Right lobe of liver (tissue), 6 donors: ENCODE results near the gene EXT2. TPM values are rescaled to one million over a fixed set of nuclear protein-coding genes. Genes with fewer than 3 reads are reported as not detected.

Experiments
- ATAC-seq, 4 donors: fragments of 200-7000 bp; cut with Tn5 transposase; one replicate each; pipeline ENCODE4 v1.9.1; 2020; ENCODE audit warnings: mild to moderate bottlenecking in 4 of 4, moderate library complexity in 4 of 4
- DNase-seq, 3 donors: peaks; one replicate each; pipeline ENCODE4 v3.0.0-alpha.2; 2020
- H3K27ac ChIP-seq, 3 donors: fragments of 200-600 bp; one replicate each; pipeline ENCODE4 v1.8.0; 2022
- H3K27me3 ChIP-seq, 2 donors: fragments of 200-600 bp; one replicate each; pipeline ENCODE4 v1.8.0; 2022
- H3K36me3 ChIP-seq, 4 donors: fragments of 200-600 bp; sonication (generic) in 1 of 4; one replicate each; pipeline versions ENCODE4 v1.5.1 to v1.8.0; 2017 to 2022; ENCODE audit warnings: control low read depth in 1 of 4
- H3K4me1 ChIP-seq, 4 donors: fragments of 200-600 bp; sonication (generic) in 1 of 4; one replicate each; pipeline versions ENCODE4 v1.5.1 to v1.8.0; 2017 to 2022; ENCODE audit warnings: control low read depth in 1 of 4
- H3K4me3 ChIP-seq, 3 donors: fragments of 200-600 bp; one replicate each; pipeline ENCODE4 v1.8.0; 2022
- H3K9me3 ChIP-seq, 4 donors: fragments of 200-600 bp; sonication (generic) in 1 of 4; one replicate each; pipeline versions ENCODE4 v1.5.1 to v1.8.0; 2017 to 2022; ENCODE audit warnings: control low read depth in 1 of 4
- POLR2A ChIP-seq: fragments of 450-650 bp; IDR thresholded peaks from one replicate; pipeline ENCODE4 v1.6.1; 2017; ENCODE audit warnings: antibody characterized with exemption, mild to moderate bottlenecking
- WGBS: methylation state at CpG from one replicate; pipeline ENCODE4 v1.1.6; 2018; ENCODE audit warnings: low coverage, low lambda C conversion rate; ENCODE audit not compliant: insufficient coverage; ENCODE audit errors: missing lambda C conversion rate; 5-methylcytosine and 5-hydroxymethylcytosine counted together
- intact Hi-C, 2 donors: fragments of 100-400 bp; cut with DNase I; formaldehyde crosslinking; loops; one replicate each; pipeline versions ENCODE4 v1.11.2 to v1.14.1; 2022
- total RNA-seq, 6 experiments: library from RNA; depleted of rRNA in 2 of 6; stranded (reverse); fragments of >200 nt in 2 of 6; fragmentation: NEBNext Ultra II Directional in 3 of 6; extraction: Animal tissue kit (Norgen Biotek cat#: 25700) in 3 of 6; gene quantifications; one replicate each; pipeline versions ENCODE4 v1.1.0 to v1.2.4, GENCODE V29; 2016 to 2023
- TF ChIP-seq, protein P1 (sequence below), 4 donors: fragments of 200-600 bp in 3 of 4; fragments of 450-650 bp in 1 of 4; IDR thresholded peaks; one replicate each; pipeline versions ENCODE4 v1.5.1 to v1.8.0; 2016 to 2022; ENCODE audit warnings: antibody characterized with exemption in 4 of 4, mild to moderate bottlenecking in 2 of 4
- donor health status: DM: no; HTN: yes; CAD: no.
- donor health status: DM: no; HTN: no; CAD: no.
- donor health status: DM: no; HTN: no; CAD: no.
- donor health status: DM: no; HTN: yes; CAD: no.
- donor health status: DM: no; HTN: yes; CAD: no.

EXT2 gene
- total RNA-seq, 6 experiments from 2014 or later, result 21.9 to 31.3 (median 26.9) TPM

DNA sequence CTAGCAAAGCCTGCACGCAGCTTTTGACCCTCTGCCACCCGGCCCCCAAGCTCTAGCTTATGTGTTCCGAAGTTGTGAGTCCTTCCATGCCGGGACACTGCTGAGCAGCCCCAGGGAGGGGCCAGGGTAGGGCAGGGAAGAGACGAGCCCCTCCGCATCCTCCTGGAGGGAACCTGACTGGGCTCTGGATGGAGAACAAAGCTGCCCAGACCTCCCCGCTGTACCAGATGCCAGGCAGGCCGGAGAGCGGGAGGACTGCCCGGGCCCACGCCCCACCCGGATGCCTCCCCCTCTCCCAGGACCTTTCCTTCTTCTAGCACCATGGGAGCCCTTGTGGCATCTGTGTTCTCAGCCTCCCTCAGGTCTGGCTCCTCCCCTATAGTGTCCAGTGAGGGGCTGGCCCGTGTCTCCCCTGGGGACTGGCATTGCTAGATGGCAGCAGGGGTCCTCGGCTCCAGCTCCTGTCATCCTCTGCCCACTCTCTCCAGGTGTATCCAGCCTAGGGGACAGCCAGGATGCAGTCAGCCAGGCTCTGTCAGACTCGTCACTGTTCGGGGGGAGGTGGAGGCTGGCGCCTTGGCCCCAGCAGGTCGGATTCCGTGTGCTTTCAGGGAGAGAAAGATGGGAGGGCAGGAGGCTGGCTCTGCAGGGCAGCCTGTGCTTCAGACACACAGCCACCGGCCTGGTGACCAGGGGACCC, 168.4 kb downstream of the EXT2 start:
- no peaks in the 10 kb centered on the region for H3K9me3 ChIP-seq
- ATAC-seq, result no peak
- intact Hi-C loops, result no loop called here

DNA sequence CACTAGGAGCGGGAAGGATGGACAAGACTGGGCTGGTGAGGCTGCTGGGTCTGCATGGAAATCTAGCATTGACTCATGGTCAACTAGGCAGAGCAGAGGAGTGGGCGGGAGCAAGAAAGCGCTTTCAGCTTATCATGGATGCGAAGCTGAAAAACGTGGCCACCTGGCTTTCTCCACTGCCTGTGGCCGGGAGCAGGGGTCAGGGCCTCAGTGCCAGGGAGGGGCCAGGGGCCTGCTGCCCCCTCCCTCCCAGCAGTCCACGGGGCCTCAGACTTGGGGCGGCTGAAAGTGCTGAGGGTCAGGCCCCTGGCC, 168.9 kb downstream of the EXT2 start:
- WGBS, result 87% methylated on average over 3 of the region's 8 CpGs
- H3K4me3 ChIP-seq, result no peak overlapping the region

More for the DNA sequence above, 168.4 kb downstream of the EXT2 start:
- TF ChIP-seq, protein P1, sequence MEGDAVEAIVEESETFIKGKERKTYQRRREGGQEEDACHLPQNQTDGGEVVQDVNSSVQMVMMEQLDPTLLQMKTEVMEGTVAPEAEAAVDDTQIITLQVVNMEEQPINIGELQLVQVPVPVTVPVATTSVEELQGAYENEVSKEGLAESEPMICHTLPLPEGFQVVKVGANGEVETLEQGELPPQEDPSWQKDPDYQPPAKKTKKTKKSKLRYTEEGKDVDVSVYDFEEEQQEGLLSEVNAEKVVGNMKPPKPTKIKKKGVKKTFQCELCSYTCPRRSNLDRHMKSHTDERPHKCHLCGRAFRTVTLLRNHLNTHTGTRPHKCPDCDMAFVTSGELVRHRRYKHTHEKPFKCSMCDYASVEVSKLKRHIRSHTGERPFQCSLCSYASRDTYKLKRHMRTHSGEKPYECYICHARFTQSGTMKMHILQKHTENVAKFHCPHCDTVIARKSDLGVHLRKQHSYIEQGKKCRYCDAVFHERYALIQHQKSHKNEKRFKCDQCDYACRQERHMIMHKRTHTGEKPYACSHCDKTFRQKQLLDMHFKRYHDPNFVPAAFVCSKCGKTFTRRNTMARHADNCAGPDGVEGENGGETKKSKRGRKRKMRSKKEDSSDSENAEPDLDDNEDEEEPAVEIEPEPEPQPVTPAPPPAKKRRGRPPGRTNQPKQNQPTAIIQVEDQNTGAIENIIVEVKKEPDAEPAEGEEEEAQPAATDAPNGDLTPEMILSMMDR (IDR thresholded peaks at IDR 0.05), result no peak
- no peak for TF ChIP-seq POLR2A
- Histone ChIP-seq H3K4me1 (no peaks in the 10 kb centered on the region), H3K4me3 (no peak overlapping the region), H3K36me3 (no peaks in the 10 kb centered on the region), H3K27me3 (no peaks in the 10 kb centered on the region), H3K27ac (no peak overlapping the region)
- 50% methylated on average over 5 of the region's 20 CpGs for WGBS
- DNase-seq, result no peak

DNA sequence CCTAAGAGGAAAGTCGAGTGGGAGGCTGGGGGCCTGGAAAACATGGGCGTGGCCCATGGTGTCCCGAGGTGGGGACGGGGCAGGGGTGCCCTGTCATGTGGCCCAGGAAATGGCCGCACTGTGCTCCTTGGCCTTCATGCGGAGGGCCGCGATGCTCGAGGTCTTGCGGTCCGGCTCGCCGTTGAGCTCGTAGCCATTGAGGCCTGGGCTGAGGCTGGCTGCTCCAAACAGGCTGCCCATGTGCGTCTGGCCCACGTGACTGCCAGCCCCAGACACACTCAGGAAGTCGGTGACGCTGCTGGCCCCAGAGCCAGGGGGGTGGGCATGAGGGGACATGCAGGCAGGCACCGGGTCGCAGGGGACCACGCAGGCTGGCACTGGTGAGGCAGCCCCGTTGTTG, 169.3 kb downstream of the EXT2 start:
- WGBS, result 89% methylated on average over 3 of the region's 22 CpGs
- no peak for DNase-seq
- TF ChIP-seq, protein P1 (IDR thresholded peaks at IDR 0.05), result no peak
- no peak for TF ChIP-seq POLR2A
- intact Hi-C loops, result no loop called here
- H3K27ac ChIP-seq, result no peak overlapping the region
- no peak for ATAC-seq
- H3K4me1 ChIP-seq, result no peaks in the 10 kb centered on the region
- no peak overlapping the region for H3K4me3 ChIP-seq
- no peaks in the 10 kb centered on the region for H3K36me3 ChIP-seq
- no peaks in the 10 kb centered on the region for H3K9me3 ChIP-seq
- H3K27me3 ChIP-seq, result no peaks in the 10 kb centered on the region

More for the DNA sequence above, 168.9 kb downstream of the EXT2 start:
- H3K27ac ChIP-seq, result no peak overlapping the region
- intact Hi-C loops, result no loop called here
- no peaks in the 10 kb centered on the region for H3K9me3 ChIP-seq
- TF ChIP-seq POLR2A, result no peak
- TF ChIP-seq, protein P1 (IDR thresholded peaks at IDR 0.05), result no peak
- ATAC-seq (no peak), DNase-seq (no peak)
- no peaks in the 10 kb centered on the region for H3K4me1 ChIP-seq
- no peaks in the 10 kb centered on the region for H3K27me3 ChIP-seq
- H3K36me3 ChIP-seq, result no peaks in the 10 kb centered on the region

DNA sequence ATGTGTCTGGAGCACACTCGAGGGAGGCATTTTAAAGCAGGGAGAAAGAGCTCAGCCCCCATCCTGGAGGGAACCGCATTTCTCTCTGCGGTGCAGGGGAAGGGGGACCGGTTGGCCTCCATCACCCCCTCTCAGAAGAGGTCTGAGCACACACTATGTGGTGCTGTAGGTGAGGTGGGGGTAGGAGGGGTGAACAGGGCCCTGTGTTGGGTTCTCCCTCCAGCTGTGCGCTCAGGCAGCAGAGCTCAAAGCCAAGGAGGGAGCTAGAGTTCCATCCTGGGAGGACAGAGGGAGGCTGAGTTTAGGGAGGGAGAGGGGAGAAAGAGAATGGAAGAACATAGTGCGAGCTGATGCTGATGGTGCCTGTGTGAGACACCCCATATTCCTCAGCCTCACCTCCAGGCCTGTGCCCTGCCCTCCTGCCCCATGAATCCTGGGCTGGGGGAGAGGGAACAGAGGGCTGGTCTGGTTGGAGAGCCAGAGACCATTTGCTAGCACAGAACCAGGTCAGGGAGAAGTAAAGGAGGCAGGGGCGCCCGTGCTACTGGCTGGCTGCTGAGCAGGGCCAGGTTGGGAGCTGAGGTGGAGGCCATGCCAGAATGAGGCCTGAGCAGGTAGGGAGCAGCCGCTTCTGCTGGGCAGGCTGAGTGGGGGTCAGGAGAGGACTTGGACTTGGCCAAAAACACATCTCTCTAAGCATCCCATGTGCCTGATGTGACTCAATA, 170.7 kb downstream of the EXT2 start:
- Histone ChIP-seq H3K9me3 (no peaks in the 10 kb centered on the region), H3K27ac (no peak overlapping the region), H3K36me3 (no peaks in the 10 kb centered on the region), H3K4me3 (no peak overlapping the region), H3K27me3 (no peaks in the 10 kb centered on the region), H3K4me1 (no peaks in the 10 kb centered on the region)
- WGBS, result 57% methylated on average over 4 of the region's 9 CpGs
- DNase-seq (no peak), ATAC-seq (no peak)
- intact Hi-C loops, result no loop called here
- TF ChIP-seq, protein P1 (IDR thresholded peaks at IDR 0.05), result no peak
- no peak for TF ChIP-seq POLR2A
